NCI-H1930 (cell line): ENCODE data around the gene GPC6.
"Not testable (repeated sequence)": the region's sequence is repeated elsewhere in the genome, so short reads cannot be mapped to it uniquely, and the experiment has no call there.

Source experiments
- DNase-seq, 2 experiments: peaks; one replicate each; lab custom pipeline; 2025; lab: John Stamatoyannopoulos, UW

The GPC6 gene

GRCh38 chr13:93320942-93321341 is 94.3 kb downstream of the GPC6 start:
- DNase-seq, result no peak

GRCh38 chr13:93323880-93324279 is 97.3 kb downstream of the GPC6 start:
- not testable (repeated sequence) for DNase-seq

GRCh38 chr13:93325303-93326233 is 99.0 kb downstream of the GPC6 start:
- no peak for DNase-seq

- no peak for DNase-seq
These were observed 99.7 kb downstream of the GPC6 start for GRCh38 chr13:93326234-93326811.

- no peak for DNase-seq
These were observed 102.3 kb downstream of the GPC6 start for GRCh38 chr13:93328943-93329342.

- no peak for DNase-seq
These were observed 110.1 kb downstream of the GPC6 start for GRCh38 chr13:93336728-93337127.

GRCh38 chr13:93338030-93338429 is 111.4 kb downstream of the GPC6 start:
- no peak for DNase-seq

- DNase-seq, result no peak
These were observed 112.3 kb downstream of the GPC6 start for GRCh38 chr13:93338906-93339305.

- DNase-seq, result no peak
These were observed 112.9 kb downstream of the GPC6 start for GRCh38 chr13:93339550-93339949.

GRCh38 chr13:93341517-93341916 is 114.9 kb downstream of the GPC6 start:
- DNase-seq, result no peak

- DNase-seq, result no peak
These were observed 116.5 kb downstream of the GPC6 start for GRCh38 chr13:93343097-93343496.

- no peak for DNase-seq
These were observed 117.6 kb downstream of the GPC6 start for GRCh38 chr13:93344048-93344705.

- DNase-seq, result no peak
These were observed 118.4 kb downstream of the GPC6 start for GRCh38 chr13:93345024-93345423.

GRCh38 chr13:93345770-93346169 is 119.2 kb downstream of the GPC6 start:
- no peak for DNase-seq

GRCh38 chr13:93352616-93353015 is 126.0 kb downstream of the GPC6 start:
- no peak for DNase-seq

GRCh38 chr13:93355094-93355493 is 128.5 kb downstream of the GPC6 start:
- DNase-seq, result peak in 1 of 2 experiments; percentile 23

- DNase-seq, result peak; percentile 86
These were observed 129.9 kb downstream of the GPC6 start for GRCh38 chr13:93356469-93356868.

GRCh38 chr13:93360021-93360420 is 133.4 kb downstream of the GPC6 start:
- DNase-seq, result no peak

GRCh38 chr13:93361703-93362102 is 135.1 kb downstream of the GPC6 start:
- no peak for DNase-seq

GRCh38 chr13:93364166-93364565 is 137.6 kb downstream of the GPC6 start:
- DNase-seq, result no peak

- DNase-seq, result no peak
These were observed 141.7 kb downstream of the GPC6 start for GRCh38 chr13:93368296-93368695.

- DNase-seq, result no peak
These were observed 142.1 kb downstream of the GPC6 start for GRCh38 chr13:93368718-93369117.

GRCh38 chr13:93372856-93373255 is 146.2 kb downstream of the GPC6 start:
- DNase-seq, result no peak
